Stimulated activated CD8-positive, alpha-beta memory T cell treated with anti-CD3 and anti-CD28 coated beads, Interleukin-2, amount 100 ng/mL, for 1 hour (primary cell): ENCODE measurements around the gene CBL.
A peak's percentile ranks its signal among the peaks of the same experiment; 100 is the strongest.
"Not testable (repeated sequence)": the region's sequence is repeated elsewhere in the genome, so short reads cannot be mapped to it uniquely, and the experiment has no call there.

ENCODE experiments used
- DNase-seq, 2 donors: peaks; one replicate each; pipeline ENCODE4 v3.0.0-alpha.2; 2020; ENCODE audit warnings: low read depth in 2 of 2

CBL gene

DNA sequence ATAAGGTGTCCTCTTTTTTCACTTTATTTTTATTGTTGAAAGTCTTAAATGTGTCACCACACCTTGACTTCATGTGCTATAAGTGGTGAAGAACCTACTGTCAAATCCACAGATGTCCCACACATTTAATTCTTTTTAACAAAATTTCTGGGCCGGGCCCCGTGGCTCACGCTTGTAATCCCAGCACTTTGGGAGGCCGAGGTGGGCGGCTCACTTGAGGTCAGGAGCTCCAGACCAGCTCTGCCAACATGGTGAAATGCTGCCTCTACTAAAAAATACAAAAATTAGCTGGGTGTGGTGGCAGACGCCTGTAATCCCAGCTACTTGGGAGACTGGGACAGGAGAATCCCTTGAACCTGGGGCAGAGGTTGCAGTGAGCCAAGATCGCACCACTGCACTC is 3.0 kb downstream of the CBL start:
- no peak for DNase-seq

DNA sequence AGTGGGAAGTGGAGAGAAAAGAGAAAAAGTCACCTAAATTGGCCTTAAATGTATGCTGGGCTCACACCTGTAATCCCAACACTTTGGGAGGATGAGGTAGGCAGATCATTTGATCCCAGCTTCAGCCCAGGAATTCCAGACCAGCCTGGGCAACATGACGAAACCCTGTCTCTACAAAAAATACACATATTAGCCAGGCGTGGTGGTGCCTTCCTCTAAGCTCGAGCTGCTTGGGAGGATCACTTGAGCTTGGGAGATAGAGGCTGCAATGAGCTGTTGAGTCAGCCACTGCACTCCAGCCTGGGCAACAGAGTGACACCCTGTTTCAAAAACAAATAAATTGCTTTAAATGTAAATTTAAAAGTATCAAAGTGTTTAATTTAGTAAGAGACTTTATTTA is 3.9 kb downstream of the CBL start:
- no peak for DNase-seq

GRCh38 chr11:119218141-119218878 is 12.2 kb downstream of the CBL start:
- no peak for DNase-seq

DNA sequence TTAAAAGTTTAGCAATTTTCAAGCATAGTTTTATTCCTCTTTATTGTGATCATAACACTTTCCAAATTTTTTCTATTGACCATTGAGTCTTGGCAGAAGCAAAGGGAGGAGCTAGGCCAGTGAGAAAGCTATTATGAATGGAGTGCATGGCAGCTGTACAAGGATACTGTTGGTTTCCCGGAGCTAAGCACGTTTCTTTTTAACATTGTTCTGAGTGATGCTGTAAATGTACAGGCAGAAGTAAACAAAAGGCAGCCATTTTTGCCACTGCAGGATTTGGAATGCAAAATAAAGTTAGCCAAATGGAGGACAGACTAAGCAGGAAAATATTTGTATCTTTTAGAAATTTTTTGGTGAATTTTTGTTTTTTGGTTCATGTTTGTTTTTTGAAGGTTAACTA is 16.2 kb downstream of the CBL start:
- DNase-seq, result no peak

GRCh38 chr11:119222891-119223290 is 16.8 kb downstream of the CBL start:
- DNase-seq, result no peak

GRCh38 chr11:119223856-119224255 is 17.7 kb downstream of the CBL start:
- DNase-seq, result no peak

DNA sequence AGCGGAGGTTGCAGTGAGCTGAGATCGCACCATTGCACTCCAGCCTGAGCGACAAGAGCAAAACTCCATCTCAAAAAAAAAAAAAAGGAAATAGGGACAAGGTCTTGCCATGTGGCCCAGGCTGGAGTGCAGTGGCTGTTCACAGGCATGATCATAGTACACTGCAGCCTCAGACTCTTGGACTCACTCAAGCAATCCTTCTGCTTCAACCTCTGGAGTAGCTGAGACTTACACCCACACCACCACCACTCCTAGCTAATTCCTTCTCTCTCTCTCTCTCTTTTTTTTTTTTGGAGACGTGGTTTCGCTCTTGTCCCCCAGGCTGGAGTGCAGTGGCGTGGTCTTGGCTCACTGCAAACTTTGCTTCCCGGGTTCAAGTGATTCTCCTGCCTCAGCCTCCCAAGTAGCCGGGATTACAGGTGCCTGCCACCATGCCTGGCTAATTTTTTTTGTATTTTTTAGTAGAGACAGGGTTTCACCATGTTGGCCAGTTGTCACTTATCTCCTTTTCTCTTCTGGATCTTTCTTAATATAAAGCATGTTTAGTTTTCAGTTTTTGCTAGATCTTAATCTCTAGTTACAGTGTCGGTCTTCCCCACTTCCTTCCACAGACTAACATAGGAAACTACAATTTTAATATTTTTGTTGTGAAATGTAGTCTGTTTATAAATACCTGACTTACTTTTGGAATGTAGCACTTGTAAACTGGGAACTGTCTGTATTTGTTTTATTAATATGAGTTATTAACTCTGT is 22.6 kb downstream of the CBL start:
- not testable (repeated sequence) for DNase-seq

- no peak for DNase-seq
Measured at GRCh38 chr11:119229288-119229672, 23.1 kb downstream of the CBL start.

GRCh38 chr11:119229741-119230140 is 23.6 kb downstream of the CBL start:
- no peak for DNase-seq

DNA sequence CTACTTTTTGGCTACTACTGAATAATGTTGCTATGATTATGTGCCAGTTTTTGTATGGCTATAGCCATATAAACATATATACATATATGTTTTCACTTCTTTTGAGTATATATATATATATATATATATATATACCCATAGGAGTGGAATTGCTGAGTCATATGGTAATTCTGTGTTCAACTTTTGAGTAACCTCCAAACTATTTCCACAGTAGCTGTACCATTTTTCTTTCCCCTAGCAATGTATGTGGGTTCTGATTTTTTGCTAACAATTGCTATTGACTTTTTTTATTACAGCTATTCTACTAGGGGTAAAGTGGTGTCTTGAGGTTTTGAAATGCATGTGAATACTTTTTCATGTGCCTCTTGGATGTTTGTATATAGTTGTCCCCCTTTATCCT is 30.4 kb downstream of the CBL start:
- DNase-seq, result no peak

DNA sequence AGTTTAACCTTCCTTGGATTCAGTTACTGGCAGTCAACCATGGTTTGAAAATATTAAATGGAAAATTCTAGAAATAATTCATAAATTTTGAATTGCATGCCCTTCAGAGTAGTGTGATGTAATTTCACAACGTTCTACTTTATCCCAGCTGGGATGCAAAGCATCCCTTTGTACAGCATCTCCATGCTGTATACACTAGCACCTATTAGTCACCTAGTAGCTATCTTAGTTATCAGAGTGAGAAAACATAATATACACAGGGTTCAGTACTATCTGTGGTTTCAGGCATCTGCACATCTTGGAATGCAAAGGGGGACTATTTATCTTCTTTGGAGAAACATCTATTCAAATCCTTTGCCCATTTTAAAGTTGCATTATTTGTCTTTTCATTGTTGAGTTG is 30.8 kb downstream of the CBL start:
- DNase-seq, result no peak

DNA sequence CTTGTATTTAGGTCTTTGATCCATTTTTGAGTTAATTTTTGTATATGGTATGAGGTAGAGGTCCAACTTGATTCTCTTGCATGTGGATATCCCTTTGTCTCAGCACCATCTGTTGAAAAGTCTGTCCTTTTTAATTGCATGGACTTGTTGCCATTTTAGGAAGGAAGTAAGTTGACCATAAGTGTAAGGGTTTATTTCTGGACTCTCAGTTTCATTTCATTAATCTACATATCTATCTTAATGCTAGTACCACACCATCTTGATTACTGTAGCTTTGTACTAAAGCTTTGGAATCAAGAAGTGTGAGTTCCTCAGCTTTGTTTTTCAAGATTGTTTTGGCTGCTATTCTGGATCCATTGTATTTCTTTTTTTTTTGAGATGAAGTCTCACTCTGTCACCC is 31.4 kb downstream of the CBL start:
- DNase-seq, result no peak

DNA sequence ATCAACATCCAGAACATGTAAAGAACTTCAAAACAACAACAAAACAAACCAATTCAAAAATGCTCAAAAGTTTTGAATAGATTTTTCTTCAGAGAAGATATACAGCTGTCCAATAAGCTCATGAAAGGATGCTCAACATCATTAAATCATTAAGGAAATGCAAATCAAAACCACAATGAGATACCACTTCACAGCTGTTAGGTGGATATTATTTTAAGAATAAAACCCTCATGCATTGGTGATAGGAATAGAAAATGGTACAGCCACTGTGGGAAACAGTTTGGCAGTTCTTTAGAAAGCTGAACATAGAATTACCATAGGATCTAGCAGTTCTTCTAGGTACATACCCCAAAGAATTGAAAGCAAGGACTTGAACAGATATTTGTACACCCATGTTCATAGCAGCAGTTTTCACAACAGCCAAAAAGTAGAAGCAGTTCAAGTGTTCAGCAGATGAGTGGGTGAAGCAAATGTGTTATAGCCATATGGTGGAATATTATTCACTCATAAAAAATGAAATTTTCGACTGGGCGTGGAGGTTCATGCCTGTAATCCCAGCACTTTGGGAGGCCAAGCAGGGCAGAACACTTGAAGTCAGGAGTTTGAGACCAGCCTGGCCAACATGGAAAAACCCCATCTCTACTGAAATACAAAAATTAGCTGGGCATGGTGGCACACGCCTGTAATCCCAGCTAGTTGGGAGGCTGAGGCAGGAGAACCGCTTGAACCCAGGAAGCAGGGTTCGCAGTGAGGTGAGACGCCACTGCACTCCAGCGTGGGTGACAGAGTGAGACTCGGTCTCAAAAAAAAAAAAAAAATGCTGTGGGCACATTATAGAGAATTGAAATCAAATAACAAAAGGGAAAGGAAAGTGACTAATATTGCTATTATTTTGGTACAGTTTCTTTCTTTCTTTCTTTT is 42.9 kb downstream of the CBL start:
- DNase-seq, result no peak

GRCh38 chr11:119249671-119250010 is 43.5 kb downstream of the CBL start:
- DNase-seq, result no peak

DNA sequence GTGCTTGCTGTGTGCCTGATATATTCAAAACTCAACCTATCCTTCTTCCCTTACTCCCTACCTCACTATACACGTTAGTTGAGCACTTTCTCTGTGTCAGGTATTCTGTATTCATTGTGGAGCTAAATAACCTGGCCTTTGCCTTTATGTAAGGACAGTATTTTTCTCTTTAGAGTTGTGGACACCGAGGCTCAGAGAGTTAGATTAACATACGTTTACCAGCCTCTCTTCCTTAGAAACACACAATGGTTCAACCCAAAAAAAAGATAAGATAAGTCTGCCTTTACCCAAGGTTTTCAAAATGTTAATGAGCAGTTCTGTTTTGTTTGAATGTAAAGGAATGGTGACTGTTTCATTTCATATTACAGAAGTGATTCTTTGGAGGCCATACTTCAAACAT is 45.0 kb downstream of the CBL start:
- no peak for DNase-seq

DNA sequence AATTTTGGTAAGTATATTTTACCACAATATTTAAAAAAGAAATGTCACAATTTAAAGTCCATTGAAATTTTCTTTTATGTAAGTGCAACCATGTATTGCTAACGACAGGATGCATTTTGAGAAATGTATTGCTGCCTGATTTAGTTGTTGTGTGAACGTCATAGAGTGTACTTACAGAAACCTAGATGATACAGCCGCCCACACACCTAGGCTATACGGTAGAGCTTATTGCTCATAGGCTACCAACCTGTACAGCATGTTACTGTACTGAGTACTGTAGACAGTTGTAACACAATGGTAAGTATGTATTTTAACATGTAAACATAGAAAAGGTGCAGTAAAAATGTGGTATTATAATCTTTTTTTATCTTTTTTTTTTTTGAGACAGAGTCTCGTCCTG is 48.1 kb downstream of the CBL start:
- no peak for DNase-seq

DNA sequence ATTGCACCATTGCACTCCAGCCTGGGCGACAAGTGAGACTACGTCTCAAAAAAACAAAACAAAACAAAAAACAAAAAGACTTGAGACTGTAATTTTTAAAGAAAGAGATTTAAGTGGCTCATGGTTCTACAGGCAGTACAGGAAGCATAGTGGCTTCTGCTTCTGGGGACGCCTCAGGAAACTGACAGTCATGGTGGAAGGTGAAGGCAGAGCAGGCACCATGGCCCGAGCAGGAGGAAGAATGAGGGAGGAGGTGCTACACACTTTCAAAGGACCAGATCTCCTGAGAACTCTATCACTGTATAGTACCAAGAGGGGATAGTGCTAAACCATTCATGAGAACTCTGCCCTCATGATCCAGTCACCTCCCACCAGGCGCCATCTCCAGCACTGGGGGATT is 52.0 kb downstream of the CBL start:
- peak in 1 of 2 donors; percentile 2 for DNase-seq

DNA sequence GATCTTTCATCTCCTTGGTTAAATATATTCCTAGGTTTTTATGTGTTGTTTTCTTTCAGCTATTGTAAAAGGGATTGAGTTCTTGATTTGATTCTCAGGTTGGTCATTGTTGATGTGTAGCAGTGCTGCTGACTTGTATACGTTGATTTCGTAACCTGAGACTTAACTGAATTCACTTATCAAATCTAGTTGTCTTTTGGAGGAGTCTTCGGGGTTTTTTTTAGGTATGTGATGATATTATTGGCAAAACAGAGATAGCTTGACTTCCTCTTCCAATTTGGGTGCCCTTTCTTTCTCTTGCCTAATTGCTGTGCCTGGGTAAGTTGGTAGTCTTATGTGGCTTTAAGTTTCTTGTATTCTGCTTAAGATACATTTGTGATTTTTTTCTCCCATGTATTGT is 52.8 kb downstream of the CBL start:
- no peak for DNase-seq

DNA sequence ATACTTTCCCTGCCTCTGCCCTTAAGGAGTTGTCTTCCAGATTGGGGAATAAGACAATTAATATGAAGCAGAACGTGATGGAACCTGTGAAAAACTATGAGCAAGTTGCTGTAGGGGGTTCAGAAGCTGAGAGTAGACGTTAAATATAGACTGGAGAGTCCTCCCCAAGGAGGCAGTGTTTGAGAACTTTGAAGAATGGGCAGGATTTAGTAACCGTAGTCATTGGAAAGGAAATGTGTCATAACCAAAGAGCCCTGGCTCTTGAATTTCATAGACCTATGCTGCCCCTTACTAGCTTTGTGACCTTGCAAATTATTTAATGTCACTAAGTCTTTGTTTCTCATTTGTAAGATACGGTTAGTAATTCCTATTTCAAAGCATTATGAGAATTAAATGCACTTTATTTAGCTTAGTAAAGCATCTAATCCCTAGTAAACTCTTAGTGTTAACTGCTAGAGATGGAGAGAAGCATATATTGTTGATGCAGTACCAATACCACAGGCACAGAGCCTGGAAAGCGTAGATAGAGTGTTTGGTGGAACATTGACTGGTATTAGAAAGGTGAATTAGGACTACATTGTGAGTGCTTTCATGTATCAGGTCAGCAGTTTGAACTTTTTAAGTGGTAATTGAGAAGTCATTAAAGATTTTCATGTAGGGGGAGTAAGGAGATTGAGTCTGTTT is 56.7 kb downstream of the CBL start:
- DNase-seq, result no peak

- no peak for DNase-seq
Measured at GRCh38 chr11:119263352-119263940, 57.3 kb downstream of the CBL start.

GRCh38 chr11:119266063-119266462 is 59.9 kb downstream of the CBL start:
- no peak for DNase-seq
